NT2/D1 (cell line): ENCODE results near the gene SPATA46.

ENCODE experiments used
- YY1 ChIP-seq: IDR thresholded peaks from 2 replicates; pipeline ENCODE4 v1.6.1; 2011; ENCODE audit not compliant: insufficient read length, insufficient read depth
- ZNF274 ChIP-seq: IDR thresholded peaks from 2 replicates; pipeline ENCODE4 v1.6.1; 2011; ENCODE audit warnings: mild to moderate bottlenecking, low read depth, low read length

DNA sequence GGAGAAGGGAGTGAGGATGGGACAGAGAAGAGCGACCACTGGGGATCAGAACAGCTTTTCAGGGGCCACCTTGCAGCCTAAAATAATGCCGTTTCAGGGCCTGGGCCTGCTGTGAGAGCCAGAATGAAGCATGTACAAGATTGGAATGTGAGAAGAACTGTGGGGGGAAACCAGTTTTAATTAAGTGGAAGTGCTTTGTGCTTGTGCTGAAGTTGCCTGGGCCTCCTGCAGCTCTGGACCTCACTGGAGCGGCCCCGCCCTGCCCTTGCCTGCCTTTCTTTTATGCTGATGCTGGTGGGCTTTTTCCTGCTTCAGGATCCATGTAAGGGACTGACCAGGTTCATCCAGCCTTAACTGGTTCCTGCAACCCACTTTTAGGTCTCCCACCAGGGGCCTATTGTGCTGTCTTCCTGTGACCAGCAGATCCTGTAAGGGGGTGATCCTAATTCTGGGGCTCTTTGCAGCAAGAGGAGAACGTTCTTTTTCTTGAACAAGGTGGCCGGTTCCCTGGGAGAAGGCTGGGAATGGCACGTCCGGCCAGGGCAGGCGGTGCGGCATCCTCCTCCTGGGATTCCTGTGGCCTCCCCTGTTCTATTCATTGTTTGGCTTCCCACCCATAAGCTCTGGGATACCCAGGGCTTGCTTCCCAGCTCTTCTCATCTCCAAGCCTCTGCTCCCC is 8.1 kb upstream of the SPATA46 start:
- TF ChIP-seq YY1 (no peak), ZNF274 (no peak)
